ENCODE measurements around the gene SVIL.
"Not testable (repeated sequence)": the region's sequence is repeated elsewhere in the genome, so short reads cannot be mapped to it uniquely, and the experiment has no call there.

Gene SVIL

DNA sequence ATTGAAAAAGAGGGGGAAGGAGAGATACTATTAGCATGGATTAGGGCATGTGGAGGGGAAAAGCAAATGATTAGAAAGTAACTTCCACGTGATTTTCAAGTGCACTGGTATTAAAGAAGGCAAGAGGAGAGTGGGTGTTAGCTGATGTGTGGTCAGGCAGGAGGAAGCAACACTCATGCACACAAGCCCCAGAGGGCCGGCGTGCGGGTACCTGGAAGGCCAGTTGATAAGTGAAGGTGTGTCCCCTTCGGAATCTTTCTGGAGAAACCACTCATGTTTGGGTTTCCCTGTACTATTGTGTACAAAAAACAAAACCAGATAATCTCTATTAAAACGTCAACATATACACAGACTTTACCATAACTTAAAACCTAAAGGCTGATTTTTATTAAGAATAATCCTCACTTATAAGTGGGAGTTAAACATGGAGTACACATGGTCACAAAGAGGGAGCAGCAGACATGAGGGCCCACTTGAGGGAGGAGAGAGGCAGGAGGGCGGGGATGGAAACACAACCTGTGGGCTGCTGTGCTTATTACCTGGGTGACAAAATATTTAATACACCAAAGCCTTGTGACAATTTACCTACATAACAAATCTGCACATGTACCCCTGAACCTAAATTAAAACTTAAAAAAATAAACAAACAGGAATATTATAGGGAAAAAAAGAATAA is 98.9 kb downstream of the SVIL start:
- DNase-seq: no peak

DNA sequence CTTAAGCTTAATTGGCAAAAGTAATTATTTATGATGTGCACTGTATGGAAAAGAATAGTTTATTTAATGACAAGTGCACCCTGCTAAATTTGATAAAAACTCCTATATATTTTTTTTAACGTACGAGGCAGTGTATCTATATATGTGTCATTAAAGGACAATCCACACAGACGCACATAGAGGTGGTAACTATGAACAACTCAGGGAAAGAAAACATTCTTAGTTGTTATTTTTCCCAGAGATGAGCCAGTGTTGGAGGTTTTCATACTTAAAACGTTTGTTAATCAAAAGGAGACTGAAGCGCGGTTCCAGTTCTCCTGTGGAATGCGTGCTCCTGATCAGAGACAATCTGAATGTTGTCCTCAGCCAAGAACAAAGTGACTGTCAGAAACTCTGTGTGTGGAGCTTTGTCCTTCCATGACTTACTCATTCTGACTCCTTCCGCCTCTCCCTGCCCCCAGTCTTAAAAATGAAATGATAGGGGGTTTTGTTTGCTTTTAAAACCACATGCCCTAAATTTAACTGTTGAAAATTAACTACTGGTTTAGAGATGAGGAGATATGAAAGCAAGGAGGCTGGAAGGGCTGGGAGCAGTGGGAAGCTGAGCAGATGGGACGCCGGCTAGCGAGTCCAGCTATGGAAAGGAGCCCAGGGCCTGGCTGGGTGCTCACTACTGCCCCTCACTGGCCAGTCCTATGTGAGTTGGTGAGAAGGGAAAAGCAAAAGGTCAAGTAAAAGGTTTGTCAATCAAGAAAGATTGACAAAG is 99.6 kb downstream of the SVIL start:
- no peak for DNase-seq

- no peak for DNase-seq
Observed at GRCh38 chr10:29534590-29534989, 100.2 kb downstream of the SVIL start.

- DNase-seq: no peak
Observed at GRCh38 chr10:29533696-29534285, 101.0 kb downstream of the SVIL start.

- DNase-seq: no peak
Observed at GRCh38 chr10:29533046-29533445, 101.7 kb downstream of the SVIL start.

DNA sequence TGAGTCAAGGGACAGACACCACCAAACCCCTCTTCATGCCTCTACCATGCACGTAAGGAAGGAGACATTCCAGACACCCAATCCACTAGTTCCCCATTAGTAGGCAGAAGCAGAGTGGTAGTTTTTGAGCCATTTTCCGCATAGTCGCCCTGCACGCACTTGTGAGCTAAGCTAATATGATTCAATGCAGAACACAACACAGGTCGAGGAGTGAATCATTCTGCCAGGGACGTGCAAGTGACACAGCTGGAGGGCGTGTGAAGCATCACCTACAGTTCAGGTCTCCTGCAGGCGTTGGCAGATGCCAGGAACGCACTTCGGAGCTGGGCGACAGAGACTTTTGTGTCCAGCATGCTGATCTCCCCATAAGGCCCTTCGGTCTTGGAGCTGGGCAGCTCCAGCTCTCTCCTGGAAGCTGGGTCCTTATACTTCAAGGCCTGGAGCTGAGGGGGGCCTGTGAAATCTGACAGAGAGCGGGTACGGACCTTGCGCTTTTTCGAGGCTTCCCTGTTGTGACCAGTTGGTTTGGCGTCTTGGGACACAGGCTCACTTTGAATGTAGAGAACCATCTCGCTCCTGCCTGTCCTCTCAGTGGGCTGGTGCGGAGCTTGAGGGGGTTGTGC is 102.4 kb downstream of the SVIL start:
- no peak for DNase-seq

- no peak for DNase-seq
Observed at GRCh38 chr10:29530112-29530976, 104.4 kb downstream of the SVIL start.

- no peak for DNase-seq
Observed at GRCh38 chr10:29529146-29529545, 105.6 kb downstream of the SVIL start.

GRCh38 chr10:29525762-29526161 is 109.0 kb downstream of the SVIL start:
- no peak for DNase-seq

- DNase-seq: no peak
Observed at GRCh38 chr10:29524720-29525119, 110.1 kb downstream of the SVIL start.

GRCh38 chr10:29524294-29524693 is 110.5 kb downstream of the SVIL start:
- no peak for DNase-seq

DNA sequence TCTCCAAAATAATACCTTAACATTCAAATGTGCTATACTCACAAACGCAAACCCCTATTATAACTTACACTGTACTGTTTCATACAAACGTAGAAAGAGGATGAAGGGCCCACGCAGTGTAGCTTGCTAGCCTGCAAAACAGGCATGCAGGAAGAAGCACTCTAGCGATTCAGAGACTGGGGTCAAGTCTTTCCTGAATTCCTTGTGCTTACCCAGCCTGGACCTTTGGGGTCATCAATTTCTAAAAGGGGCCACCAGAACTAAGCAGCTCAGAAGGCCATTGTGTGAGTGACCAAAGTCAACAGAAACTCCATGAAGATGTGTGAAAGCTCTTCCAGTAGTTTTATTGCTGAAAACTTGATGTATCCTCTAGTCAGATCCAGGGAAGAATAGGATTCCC is 111.9 kb downstream of the SVIL start:
- DNase-seq: no peak

- DNase-seq: no peak
Observed at GRCh38 chr10:29522061-29522855, 112.5 kb downstream of the SVIL start.

GRCh38 chr10:29519659-29520058 is 115.1 kb downstream of the SVIL start:
- no peak for DNase-seq

- no peak for DNase-seq
Observed at GRCh38 chr10:29517352-29517923, 117.3 kb downstream of the SVIL start.

- not testable (repeated sequence) for DNase-seq
Observed at GRCh38 chr10:29516309-29516932, 118.3 kb downstream of the SVIL start.

- not testable (repeated sequence) for DNase-seq
Observed at GRCh38 chr10:29515879-29516278, 118.9 kb downstream of the SVIL start.

GRCh38 chr10:29515104-29515503 is 119.7 kb downstream of the SVIL start:
- not testable (repeated sequence) for DNase-seq

DNA sequence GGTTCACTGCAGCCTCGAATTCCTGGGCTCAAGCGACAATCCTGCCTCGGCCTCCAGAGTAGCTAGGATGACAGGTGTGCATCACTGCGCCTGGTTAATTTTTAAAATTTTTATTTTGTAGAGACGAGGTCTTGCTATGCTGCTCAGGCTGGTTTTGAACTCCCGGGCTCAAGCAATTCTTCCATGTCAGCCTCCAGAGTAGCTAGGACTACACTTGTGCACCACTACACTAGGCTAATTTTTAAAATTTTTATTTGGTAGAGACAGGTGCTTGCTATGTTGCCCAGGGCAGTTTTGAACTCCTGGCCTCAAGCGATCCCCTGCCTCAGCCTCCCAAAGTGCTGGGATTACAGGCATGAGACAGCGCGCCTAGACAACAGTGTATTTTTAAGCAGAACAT is 120.5 kb downstream of the SVIL start:
- no peak for DNase-seq

DNA sequence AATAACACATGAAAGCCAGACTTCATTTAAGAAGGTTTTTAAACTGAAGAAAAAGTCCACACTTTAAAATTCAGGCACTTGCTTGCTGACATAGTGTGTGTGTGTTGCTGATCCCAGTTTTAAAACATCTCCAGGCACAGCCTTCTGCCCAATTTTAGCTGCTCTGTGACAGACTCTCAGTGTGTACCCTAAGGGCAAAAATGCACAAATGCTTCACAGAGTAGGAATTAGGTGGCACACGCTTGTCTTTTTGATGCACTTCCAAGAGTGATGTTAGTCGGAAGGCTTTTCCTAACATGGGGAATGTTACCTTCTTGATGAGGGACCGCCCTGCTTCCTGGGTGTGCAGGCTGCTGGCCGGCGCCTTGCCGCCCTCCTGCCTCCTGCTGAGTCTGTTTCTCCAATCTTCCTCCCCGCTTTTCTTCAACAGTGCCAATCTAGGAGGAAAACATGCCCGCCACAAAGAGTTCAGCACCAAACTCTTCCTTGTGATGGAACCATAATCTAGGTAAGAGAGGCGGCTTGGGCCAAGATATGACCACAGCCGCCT is 122.3 kb downstream of the SVIL start:
- no peak for DNase-seq

DNA sequence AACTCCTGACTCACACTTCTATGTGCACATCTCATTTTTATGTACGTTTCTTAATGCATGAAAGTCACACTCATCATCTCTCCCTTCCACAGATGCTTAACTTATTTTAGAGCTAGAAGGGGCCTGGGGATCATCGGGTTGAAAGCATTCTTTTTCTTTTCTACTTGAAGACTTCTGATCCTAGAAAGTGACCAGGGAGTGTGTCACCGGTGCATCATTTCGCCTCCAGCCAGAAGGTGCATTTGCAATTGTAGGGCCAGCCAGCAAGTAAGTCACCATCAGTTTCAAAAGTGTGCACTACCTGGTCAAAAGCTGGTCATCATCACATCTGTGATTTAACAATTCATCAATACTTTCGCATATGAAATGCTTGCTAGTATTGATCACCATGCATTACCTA is 123.0 kb downstream of the SVIL start:
- not testable (repeated sequence) for DNase-seq

Measured in NCI-H1930 (cell line).